Fibroblast of skin of right biceps (primary cell): ENCODE results near the gene OR52H1.

Experiments
- DNase-seq: peaks from one replicate; pipeline ENCODE4 v3.0.0-alpha.2; 2013

Gene OR52H1

GRCh38 chr11:5531053-5531831, 17.1 kb downstream of the OR52H1 start:
- DNase-seq: no peak

DNA sequence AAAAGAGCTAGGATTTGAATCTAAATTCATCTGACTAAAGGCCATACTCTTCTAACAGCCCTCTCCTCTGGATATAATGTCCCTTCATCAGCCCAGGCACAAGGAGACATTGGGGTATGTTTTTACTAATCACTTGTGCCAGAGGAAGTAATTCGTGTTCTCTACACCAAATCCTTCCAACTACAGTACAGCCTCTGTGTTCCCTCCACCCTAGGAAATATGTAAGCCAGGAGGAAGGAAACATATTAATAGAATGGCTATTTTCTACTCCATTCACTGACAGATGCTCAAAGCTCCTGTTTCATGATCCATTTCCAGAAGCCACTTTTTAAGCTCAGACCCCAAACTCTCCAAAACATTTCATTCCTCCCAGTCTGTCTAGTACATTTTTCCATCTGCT, 19.8 kb downstream of the OR52H1 start:
- DNase-seq: no peak

DNA sequence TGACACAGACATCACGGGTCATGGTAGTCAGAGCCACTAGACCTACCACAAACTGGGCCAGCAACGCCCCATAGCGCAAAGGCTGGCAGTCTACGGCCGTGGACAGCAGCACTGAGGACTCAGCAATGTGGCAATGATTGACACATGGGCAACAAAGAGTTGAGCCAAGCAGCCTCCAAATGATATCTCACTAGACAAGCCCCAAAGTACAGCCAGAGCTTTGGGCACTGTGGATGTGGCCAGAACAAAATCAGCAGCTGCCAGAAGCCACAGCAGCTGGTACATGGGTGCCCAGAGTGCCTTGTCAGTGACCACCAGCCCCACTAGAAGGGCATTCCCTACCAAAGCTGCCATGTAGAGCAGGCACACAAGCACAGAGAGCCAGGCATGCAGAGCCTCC, 20.6 kb downstream of the OR52H1 start:
- DNase-seq: no peak

GRCh38 chr11:5524756-5525155, 23.6 kb downstream of the OR52H1 start:
- no peak for DNase-seq

- DNase-seq: no peak
Measured at GRCh38 chr11:5522308-5522707, 26.0 kb downstream of the OR52H1 start.

DNA sequence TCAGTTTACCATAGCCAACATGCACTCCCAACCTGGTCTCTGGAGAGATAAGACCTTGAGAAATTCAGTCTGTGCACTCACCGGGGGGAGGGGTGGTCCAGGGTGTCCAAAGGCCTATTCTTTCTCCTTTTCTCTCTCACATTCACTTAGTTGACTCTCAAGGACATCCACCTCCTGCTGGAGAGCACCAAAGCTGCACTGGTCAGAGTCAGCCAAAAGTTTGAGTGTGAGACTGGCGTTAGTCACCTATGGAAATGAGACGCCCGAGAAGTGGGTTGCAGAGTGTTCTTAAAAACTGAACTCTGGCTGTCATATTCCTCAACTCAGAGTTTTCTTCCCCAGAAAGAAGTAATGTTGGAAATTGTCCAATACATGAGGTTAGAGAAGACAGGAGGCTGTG, 26.8 kb downstream of the OR52H1 start:
- DNase-seq: no peak

DNA sequence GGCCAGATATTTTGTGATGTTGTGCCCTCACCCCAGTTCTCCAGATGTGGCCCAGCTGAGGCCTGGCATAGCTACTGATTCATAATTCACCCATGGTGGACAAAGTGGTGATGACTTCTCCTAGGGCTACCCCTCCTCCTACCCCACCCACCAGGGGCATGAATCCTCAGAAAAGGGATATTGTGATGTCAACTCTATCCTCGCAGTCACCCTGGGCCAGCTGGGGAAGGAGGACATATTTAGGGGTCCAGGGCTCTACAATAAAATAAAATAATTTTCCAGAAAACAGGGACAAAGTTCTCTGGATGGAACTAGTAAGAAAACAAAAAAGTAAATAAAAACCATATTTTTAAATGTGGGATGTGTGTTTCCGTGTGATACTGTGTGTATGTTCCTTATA, 31.7 kb downstream of the OR52H1 start, which contains the start of gene UBQLNL:
UBQLNL (minus strand) TSS at position 101 of the 400 bp plus-strand sequence. CDS start 258 bp downstream, outside the sequence.
- no peak for DNase-seq

DNA sequence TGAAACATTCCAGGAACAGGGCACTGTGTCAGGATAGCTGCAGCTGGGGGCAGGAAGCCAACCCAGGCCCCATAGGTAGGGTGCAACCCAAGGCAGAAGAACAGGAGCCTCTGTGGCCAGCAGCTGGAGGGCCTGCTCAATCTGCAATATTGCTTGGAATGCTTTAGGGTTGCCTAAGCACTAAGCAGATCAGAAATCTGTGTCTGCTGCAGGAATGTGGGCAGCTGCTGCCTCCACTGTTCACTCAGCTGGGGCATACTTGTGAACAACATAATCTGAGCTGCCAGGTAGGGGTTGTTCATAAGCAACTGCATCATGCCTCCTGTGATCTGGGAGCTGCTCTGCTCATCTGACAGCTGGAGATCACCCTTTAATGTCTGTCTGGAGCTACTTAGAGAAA, 33.5 kb downstream of the OR52H1 start:
- no peak for DNase-seq

GRCh38 chr11:5509803-5510202, 38.5 kb downstream of the OR52H1 start, which contains the start of gene UBQLN3:
UBQLN3 (minus strand) TSS chr11:5509957; CDS start chr11:5509558, 399 bp downstream.
- DNase-seq: no peak

- DNase-seq: no peak
Measured at GRCh38 chr11:5508605-5509004, 39.7 kb downstream of the OR52H1 start.

DNA sequence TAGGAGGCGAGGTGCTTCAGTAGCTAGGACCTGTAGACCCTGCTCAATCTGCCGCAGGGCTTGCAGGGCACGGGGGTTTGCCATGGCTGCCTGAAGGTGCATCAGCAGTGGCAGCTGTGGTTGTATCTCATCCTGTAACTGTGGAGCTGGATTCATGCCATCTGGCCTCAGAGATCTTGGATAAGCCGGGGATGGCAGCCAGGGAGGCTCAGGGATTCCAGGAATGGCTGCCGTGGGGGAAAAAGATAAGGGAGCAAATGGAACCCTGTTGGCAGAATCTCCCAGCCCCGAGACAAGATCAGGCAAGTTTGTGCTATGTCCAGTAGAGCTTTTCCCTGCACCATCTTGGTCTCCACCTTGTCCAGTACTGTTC, 40.4 kb downstream of the OR52H1 start:
- no peak for DNase-seq

DNA sequence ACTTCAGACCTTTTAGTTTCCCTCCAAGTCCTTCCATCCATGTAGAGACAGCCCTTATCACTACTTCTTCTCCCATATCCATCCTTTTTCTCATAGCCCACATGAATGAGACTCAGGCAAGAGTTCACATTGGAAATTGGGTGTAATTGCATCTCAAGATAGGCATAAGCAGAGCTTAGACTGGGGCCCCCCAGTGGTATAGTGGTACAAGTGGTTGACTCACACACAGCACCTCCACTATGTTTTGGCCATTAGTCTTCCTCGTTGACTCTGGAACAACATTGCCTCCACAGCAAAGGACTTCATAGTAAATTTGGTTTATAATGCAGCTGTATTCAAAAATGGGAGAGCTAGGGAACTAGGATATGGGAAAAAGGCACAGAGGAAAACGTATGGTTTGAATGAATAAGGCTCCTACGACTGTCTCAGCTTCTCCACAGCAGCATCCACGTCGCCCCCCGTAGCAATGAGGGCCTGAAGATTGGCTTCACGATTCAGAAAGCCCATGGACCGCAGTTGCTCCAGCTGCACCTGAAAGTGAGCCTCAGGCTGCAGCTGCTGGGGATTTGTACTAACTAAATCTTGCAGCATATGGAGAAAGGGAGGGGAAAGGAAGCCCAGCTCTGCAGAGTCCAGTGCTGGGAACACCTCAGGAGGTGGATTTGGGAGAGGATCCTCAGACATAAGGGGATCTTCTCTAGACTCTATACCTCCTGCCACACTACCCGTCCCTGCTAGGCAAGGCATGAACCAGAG, 41.0 kb downstream of the OR52H1 start:
- no peak for DNase-seq

DNA sequence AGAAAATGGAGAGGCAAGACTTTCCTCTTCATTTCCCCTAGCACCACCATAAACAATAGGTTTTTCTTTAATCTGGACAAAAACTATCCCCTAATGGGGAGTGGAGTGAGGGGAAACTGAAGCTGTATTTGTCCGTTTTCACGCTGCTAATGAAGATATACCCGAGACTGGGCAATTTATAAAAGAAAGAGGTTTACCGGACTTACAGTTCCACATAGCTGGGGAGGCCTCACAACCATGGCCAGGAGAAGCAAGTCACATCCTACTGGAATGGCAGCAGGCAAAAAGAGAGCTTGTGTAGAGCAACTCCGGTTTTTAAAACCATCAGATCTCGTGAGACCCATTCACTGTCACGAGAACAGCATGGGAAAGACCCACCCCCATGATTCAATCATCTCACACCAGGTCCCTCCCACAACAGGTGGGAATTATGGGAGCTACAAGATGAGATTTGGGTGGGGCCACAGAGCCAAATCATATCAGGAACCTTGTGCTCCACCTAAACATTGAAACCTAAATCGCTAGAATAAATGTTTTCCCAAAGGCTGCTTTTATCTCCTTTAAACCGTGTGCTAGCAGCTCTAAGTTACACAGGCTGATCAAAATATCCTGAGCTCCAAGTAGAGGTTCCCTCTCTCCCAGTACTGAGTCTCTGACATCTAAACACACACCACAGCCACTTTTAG, 42.8 kb downstream of the OR52H1 start:
- no peak for DNase-seq

- DNase-seq: no peak
Measured at GRCh38 chr11:5504403-5504921, 43.9 kb downstream of the OR52H1 start.

DNA sequence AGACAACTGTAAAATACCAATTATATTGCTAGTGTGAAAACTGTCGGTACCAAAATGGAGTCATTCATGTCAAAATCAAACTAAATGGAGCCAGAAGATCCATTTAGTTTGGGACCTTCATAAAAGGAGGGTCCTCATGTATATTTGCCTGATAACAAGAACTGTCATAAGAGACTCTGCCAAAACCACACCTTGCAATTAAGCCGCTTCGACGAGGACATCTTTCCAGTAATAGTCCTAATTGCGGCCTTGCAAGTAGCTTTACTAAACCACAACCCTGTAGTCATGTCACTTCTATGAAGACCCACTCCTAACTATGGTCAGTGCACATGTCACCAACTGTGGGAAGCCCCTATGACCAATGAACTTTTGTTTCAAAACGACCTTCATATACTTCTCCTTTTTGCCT, 47.9 kb downstream of the OR52H1 start:
- DNase-seq: no peak

DNA sequence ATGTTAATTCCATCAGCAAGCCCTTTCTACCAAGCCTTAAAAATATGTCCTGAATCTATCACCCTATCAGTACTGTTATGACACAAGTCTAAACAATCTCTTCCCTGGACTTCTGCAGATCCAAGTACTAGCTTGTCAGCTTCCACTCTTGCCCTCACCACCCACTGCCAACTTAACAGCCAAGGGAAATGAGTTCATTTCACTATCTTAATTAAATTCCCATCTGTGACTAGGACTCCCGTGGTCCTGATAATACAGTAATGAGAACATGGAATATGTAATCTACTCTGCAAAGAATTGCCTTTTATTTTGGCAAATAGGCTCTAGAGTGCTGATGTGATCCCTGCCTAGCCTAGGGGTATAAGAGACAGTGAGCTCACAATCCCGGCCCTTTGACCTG, 48.7 kb downstream of the OR52H1 start:
- DNase-seq: no peak
